ENCODE results near the gene HIVEP3. TPM values are rescaled to one million over a fixed set of nuclear protein-coding genes. Genes with fewer than 3 reads are reported as not detected.
A peak's percentile ranks its signal among the peaks of the same experiment; 100 is the strongest.

The HIVEP3 gene
- total and polyA plus RNA-seq, 11 donors = 3.2 to 11.9 (median 5.0) TPM

DNA sequence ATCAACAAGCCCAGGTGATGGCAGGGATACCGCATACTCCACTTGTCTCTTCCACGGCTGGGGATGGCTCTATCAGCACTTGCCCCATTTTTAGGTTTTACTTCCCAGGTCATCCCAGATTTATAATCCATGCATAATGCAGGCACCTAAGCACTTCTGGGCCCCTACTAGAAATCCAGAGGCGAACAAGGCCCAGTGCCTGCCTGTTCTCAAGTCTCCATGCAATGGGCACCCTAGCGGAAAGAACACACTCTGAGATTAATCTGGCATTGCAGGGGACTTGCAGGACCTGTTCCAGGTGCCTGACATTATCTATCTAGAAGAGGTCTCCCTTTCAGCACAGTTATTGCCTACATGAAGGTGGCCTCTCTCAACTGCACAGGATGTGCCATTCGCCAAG, 39.8 kb downstream of the HIVEP3 start:
- Histone ChIP-seq H3K9me3 (no peaks in the 10 kb centered on the region), H3K4me1 (peaks cover under 1 to 91% (median 36%) of the 10 kb centered on the region in 12 donors), H3K4me3 (no peak overlapping the region), H3K27me3 (no peaks in the 10 kb centered on the region), H3K36me3 (no peaks in the 10 kb centered on the region), H3K27ac (no peak overlapping the region)
- WGBS, 4 donors = 81 to 85% (median 84%) methylated on average over 5 of the region's 5 CpGs
- TF ChIP-seq CTCF (IDR thresholded peaks at IDR 0.05) = no peak
- TF ChIP-seq POLR2A (IDR thresholded peaks at IDR 0.05) = no peak
- DNase-seq (no peak), ATAC-seq (no peak)
- intact Hi-C loops (cut with DNase I) = no loop called here

DNA sequence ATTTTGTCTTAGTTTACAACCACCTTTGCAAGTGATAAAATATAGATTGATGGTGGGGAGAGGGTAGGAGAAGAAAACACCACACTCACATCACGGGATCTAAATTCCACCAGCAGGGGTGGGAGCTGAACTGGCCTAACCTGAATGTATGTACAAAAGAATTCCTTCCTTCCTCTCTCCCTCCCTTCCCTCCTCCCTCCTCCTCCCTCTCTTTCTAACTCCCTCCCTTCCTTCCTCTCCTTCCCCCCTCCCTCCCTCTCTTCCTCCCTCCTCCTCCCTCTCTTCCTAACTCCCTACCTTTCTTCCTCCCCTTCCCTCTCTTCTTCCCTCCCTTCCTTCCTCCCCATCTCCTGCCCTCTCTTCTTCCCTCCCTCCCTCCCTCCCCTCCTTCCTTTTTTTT, 40.2 kb downstream of the HIVEP3 start:
- no peak overlapping the region for H3K4me3 ChIP-seq
- DNase-seq = no peak
- WGBS, 4 donors = 76 to 96% (median 89%) methylated on average over 1 of the region's 1 CpG
- no peaks in the 10 kb centered on the region for H3K9me3 ChIP-seq
- TF ChIP-seq POLR2A (IDR thresholded peaks at IDR 0.05) = no peak
- TF ChIP-seq CTCF (IDR thresholded peaks at IDR 0.05) = no peak
- no peaks in the 10 kb centered on the region for H3K36me3 ChIP-seq
- ATAC-seq = no peak
- H3K27me3 ChIP-seq = no peaks in the 10 kb centered on the region
- intact Hi-C loops (cut with DNase I) = no loop called here
- peaks cover 0 to 87% (median 35%) of the 10 kb centered on the region in 12 donors for H3K4me1 ChIP-seq
- no peak overlapping the region for H3K27ac ChIP-seq

GRCh38 chr1:41876576-41877445, 41.9 kb downstream of the HIVEP3 start:
- no peaks in the 10 kb centered on the region for H3K27me3 ChIP-seq
- TF ChIP-seq POLR2A (IDR thresholded peaks at IDR 0.05) = no peak
- TF ChIP-seq CTCF (IDR thresholded peaks at IDR 0.05) = no peak
- H3K4me1 ChIP-seq = peaks cover 0 to 70% (median 29%) of the 10 kb centered on the region in 12 donors
- H3K36me3 ChIP-seq = no peaks in the 10 kb centered on the region
- no peak overlapping the region for H3K4me3 ChIP-seq
- ATAC-seq (no peak), DNase-seq (no peak)
- 17 to 29% (median 26%) methylated on average over 3 of the region's 3 CpGs for WGBS, 4 donors
- H3K27ac ChIP-seq = peak overlapping the region in 11 of 12 donors; percentile 1 to 72 (median 52)
- intact Hi-C loops (cut with DNase I) = no loop called here
- H3K9me3 ChIP-seq = no peaks in the 10 kb centered on the region

DNA sequence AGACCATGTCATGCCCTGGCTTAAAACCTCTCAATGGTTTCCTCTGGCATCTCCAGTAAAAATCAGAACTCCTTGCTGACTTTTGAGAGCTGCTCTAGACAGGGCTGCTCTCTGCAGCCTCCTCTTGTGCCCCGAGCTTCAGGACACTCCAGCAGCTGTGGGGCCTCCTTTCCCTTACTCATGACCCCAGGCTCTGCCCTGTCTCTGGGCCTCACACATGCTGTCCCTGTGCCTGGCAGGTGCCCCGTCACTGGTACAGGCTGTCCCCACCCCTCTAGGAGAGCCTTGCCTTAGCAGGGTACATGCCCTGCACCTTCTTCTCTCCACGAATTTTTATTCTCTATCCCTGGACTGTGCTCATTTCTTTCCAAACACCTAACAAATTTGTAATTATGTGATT, 43.2 kb downstream of the HIVEP3 start:
- Histone ChIP-seq H3K9me3 (no peaks in the 10 kb centered on the region), H3K27ac (peak overlapping the region in 11 of 12 donors; percentile 4 to 72 (median 47)), H3K27me3 (no peaks in the 10 kb centered on the region), H3K4me3 (no peak overlapping the region), H3K36me3 (no peaks in the 10 kb centered on the region), H3K4me1 (peaks cover 0 to 59% (median 24%) of the 10 kb centered on the region in 12 donors)
- peak; percentile 74 to 83 (median 79) for ATAC-seq
- intact Hi-C loops (cut with DNase I) = no loop called here
- DNase-seq = peak in 1 of 5 donors; percentile 63
- TF ChIP-seq POLR2A (IDR thresholded peaks at IDR 0.05) (no peak), CTCF (IDR thresholded peaks at IDR 0.05) (no peak)
- 37 to 58% (median 52%) methylated on average over 3 of the region's 3 CpGs for WGBS, 4 donors

All from heart left ventricle (tissue), 16 donors.